Activated T-cell treated with anti-CD3 and anti-CD28 coated beads, Interleukin-2, amount 50 U/mL, for 72 hours (primary cell): ENCODE data around the gene XPO1. TPM values are rescaled to one million over a fixed set of nuclear protein-coding genes. Genes with fewer than 3 reads are reported as not detected.
"Not testable (repeated sequence)": the region's sequence is repeated elsewhere in the genome, so short reads cannot be mapped to it uniquely, and the experiment has no call there.

Experiments used
- ATAC-seq, 2 donors: fragments of 150-1000 bp; cut with Tn5 transposase; replicated peaks in 1 of 2; 2 replicates each; pipeline ENCODE4 v1.10.0; 2021; ENCODE audit warnings: moderate library complexity in 2 of 2, mild to moderate bottlenecking in 1 of 2
- DNase-seq, 2 donors: peaks; one replicate each; pipeline ENCODE4 v3.0.0; 2021 to 2022; ENCODE audit warnings: mixed read lengths in 1 of 2
- H3K27ac Mint-ChIP-seq: one replicate; pipeline ENCODE4 v1.8.0; 2022; ENCODE audit warnings: mild to moderate bottlenecking, moderate library complexity, mixed read lengths
- H3K27me3 Mint-ChIP-seq: one replicate; pipeline ENCODE4 v1.8.0; 2022; ENCODE audit warnings: low read depth, mixed read lengths
- H3K36me3 Mint-ChIP-seq, 2 donors: one replicate each; pipeline ENCODE4 v1.8.0; 2022; ENCODE audit warnings: mixed read lengths in 2 of 2, mild to moderate bottlenecking in 1 of 2; ENCODE audit not compliant: insufficient read depth in 2 of 2
- H3K4me1 Mint-ChIP-seq: one replicate; pipeline ENCODE4 v1.8.0; 2022; ENCODE audit warnings: low read depth, mixed read lengths
- H3K4me3 Mint-ChIP-seq, 2 donors: one replicate each; pipeline ENCODE4 v1.8.0; 2022; ENCODE audit warnings: mild to moderate bottlenecking in 2 of 2, mixed read lengths in 2 of 2, moderate library complexity in 2 of 2
- H3K9me3 Mint-ChIP-seq, 2 donors: one replicate each; pipeline ENCODE4 v1.8.0; 2022; ENCODE audit warnings: mixed read lengths in 2 of 2
- total RNA-seq, 2 donors: library from RNA; stranded (reverse); gene quantifications; one replicate each; pipeline ENCODE4 v1.2.3, GENCODE V29; 2022

Gene XPO1
- total RNA-seq, 2 donors from 2014 or later = 130 to 161 TPM

DNA sequence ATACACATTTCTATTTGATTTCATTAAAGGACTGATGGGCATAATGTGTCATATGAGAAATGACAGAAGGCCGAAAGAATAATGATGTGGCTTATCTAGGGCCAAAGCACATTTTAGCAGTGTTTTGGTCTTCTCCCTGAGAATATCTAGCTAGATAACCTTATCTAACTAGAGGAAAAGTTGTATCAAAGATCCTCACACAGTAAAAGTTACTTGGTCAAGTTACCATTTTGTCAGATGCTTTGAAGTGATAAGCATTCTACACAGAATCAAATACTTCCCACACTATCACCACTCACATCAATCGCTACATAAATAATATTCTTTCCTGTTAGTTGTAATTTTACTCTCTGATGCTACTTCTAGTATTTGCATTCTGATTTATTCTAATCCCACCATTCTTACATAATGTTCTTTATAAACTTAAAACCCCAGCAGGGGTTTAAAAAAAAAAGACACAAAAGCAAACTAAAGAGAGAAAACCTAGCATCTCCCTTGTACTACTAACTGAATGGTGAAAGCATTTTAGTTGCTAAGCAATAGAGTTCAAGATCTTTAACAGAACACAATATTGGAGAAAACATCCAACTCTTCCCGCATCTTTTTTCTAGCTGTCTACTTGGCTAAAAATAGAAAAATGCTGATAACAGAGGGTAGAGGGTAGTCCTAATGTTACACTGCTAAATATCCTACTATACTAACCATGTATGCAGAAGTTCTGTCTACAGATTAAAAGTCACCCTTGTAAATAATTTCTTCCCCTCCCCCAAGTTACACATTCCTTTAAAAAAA, 8.0 kb downstream of the XPO1 start:
- H3K27me3 Mint-ChIP-seq = no peaks in the 10 kb centered on the region
- peaks cover 2 to 6% of the 10 kb centered on the region in 2 donors for H3K36me3 Mint-ChIP-seq

DNA sequence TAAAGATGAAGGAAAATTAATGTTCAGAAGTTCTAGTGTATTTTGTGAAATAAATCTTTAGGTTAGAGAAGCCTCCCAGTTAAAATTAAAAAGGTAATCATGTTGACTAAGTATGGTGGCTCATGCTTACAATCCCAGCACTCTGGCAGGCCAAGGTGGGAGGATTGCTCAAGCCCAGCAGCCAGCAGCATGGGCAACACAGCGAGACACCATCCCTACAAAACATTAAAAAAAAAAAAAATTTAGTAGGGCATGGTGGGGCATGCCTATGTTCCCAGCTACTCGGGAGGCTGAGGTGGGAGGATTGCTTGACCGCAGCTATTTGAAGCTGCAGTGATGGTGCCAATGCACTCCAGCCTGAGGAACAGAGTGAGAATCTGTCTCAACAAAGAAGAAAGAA, 17.9 kb downstream of the XPO1 start:
- Mint-ChIP-seq H3K36me3 (peaks cover 2 to 19% of the 10 kb centered on the region in 2 donors), H3K27ac (peak overlapping the region; percentile 79), H3K4me1 (peaks cover 14% of the 10 kb centered on the region), H3K4me3 (no peak overlapping the region), H3K27me3 (no peaks in the 10 kb centered on the region), H3K9me3 (no peaks in the 10 kb centered on the region)
- ATAC-seq (no peak), DNase-seq (no peak)

More for the DNA sequence above, 8.0 kb downstream of the XPO1 start:
- ATAC-seq (no peak), DNase-seq (no peak)
- Mint-ChIP-seq H3K27ac (peak overlapping the region; percentile 55), H3K4me3 (no peak overlapping the region), H3K9me3 (no peaks in the 10 kb centered on the region), H3K4me1 (peaks cover 60% of the 10 kb centered on the region)

DNA sequence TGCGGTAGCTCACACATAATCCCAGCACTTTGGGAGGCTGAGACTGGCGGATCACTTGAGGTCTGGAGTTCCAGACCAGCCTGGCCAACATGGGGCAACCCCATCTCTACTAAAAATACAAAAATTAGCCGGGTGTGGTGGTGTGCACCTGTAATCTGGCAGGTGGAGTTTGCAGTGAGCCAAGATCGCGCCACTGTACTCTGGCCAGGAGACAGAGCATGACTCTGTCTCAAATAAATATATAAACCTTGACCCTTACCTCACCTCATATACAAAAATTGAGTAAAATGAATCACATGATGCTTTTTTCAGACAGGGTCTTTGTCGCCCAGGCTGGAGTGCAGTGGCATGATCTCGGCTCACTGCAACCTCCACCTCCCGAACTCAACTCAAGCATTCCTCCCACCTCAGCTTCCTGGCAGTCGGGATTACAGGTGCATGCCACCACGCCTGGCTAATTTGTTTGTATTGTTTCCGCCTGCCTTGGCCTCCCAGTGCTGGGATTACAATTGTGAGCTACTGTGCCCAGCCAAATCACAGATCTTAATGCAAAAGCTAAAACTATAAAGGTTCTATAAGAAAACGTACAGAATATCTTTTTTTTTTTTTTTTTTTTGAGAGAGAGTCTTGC, 25.3 kb downstream of the XPO1 start:
- no peaks in the 10 kb centered on the region for H3K27me3 Mint-ChIP-seq
- no peaks in the 10 kb centered on the region for H3K9me3 Mint-ChIP-seq
- peaks cover 8% of the 10 kb centered on the region for H3K4me1 Mint-ChIP-seq
- peaks cover 1 to 18% of the 10 kb centered on the region in 2 donors for H3K36me3 Mint-ChIP-seq
- peak overlapping the region; percentile 42 for H3K27ac Mint-ChIP-seq
- no peak for DNase-seq
- no peak for ATAC-seq
- no peak overlapping the region for H3K4me3 Mint-ChIP-seq

DNA sequence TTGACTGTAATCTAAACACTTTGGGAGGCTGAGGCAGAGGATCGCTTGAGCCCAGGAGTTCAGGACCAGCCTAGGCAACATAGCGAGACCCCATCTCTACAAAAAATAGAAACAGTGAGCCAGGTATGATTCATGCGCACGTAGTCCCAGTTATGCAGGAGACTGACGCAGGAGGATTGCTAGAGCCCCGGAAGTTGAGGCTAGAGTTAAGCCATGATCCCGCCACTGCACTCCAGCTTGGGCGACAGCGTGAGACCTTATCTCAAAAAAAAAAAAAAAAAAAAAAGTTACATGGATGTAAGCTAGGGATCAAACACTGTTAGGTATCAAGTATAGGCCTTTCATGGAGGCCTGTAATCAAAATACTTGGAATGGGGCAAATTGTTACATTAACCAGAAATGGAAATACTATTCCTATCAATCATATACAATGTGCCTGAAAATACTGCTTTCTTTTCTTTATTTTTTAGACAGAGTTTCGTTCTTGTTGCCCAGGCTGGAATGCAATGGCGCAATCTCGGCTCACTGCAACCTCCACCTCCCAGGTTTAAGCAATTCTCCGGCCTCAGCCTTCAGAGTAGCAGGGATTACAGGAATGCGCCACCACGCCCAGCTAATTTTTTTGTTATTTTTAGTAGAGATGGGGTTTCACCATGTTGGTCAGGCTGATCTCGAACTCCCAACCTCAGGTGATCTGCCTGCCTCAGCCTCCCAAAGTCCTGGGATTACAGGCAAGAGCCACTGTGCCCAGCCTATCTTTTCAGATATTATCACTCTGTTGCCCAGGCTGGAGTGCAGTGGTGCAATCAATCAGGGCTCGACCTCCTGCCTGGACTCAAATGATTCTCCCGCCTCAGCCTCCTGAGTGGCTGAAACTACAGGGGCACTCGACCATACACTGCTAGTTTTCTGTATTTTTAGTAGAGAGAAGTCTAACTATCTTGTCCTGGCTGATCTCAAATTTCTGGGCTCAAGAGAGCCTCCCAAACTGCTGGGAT, 27.2 kb downstream of the XPO1 start:
- peaks cover 10% of the 10 kb centered on the region for H3K4me1 Mint-ChIP-seq
- ATAC-seq = no peak

DNA sequence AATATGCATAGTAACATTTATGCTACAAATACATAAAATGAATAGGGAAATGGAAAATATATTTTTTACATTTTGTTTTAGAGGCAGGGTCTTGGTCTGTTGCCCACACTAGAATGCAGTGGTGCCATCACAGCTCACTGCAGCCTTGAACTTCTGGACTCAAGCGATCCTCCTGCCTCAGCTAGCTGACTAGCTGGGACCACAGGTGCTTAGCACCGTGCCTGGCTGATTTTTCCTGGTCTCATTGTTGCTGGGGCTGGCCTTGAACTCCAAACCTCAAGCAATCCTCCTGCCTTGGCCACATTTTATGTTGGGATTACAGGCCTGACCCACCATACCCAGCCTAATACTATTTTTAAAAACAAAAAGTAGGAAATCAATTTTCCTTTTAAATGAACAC, 33.2 kb downstream of the XPO1 start:
- Mint-ChIP-seq H3K4me3 (no peak overlapping the region), H3K9me3 (no peaks in the 10 kb centered on the region), H3K4me1 (peaks cover 10% of the 10 kb centered on the region), H3K27me3 (no peaks in the 10 kb centered on the region), H3K27ac (no peak overlapping the region), H3K36me3 (peaks cover 0 to 18% of the 10 kb centered on the region in 2 donors)
- no peak for ATAC-seq
- DNase-seq = no peak

More for the DNA sequence above, 27.2 kb downstream of the XPO1 start:
- no peaks in the 10 kb centered on the region for H3K9me3 Mint-ChIP-seq
- DNase-seq = no peak
- no peaks in the 10 kb centered on the region for H3K27me3 Mint-ChIP-seq
- peaks cover 1 to 20% of the 10 kb centered on the region in 2 donors for H3K36me3 Mint-ChIP-seq
- H3K27ac Mint-ChIP-seq = no peak overlapping the region
- H3K4me3 Mint-ChIP-seq = no peak overlapping the region

DNA sequence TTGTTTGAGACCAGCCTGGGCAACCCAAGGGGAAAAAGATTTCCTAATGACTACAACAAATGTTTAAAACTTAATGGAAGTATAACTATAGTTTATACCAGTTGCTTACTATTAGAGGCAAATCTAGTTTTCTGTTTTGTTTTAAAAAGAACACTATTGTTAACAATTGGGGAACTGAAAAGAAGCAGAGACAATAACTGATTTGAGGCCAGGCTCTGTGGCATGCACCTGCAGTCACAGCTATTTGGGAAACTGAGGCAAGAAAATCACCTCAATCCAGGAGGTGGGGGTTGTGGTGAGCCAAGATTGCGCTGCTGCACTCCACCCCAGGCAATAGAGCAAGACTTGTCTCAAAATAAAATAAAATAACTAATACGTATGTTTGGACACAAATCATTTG, 39.1 kb downstream of the XPO1 start:
- ATAC-seq (no peak), DNase-seq (no peak)
- H3K4me1 Mint-ChIP-seq = peaks cover 13% of the 10 kb centered on the region
- H3K27ac Mint-ChIP-seq = no peak overlapping the region
- H3K36me3 Mint-ChIP-seq = peaks cover 3 to 25% of the 10 kb centered on the region in 2 donors
- H3K27me3 Mint-ChIP-seq = no peaks in the 10 kb centered on the region
- H3K4me3 Mint-ChIP-seq = no peak overlapping the region
- no peaks in the 10 kb centered on the region for H3K9me3 Mint-ChIP-seq

DNA sequence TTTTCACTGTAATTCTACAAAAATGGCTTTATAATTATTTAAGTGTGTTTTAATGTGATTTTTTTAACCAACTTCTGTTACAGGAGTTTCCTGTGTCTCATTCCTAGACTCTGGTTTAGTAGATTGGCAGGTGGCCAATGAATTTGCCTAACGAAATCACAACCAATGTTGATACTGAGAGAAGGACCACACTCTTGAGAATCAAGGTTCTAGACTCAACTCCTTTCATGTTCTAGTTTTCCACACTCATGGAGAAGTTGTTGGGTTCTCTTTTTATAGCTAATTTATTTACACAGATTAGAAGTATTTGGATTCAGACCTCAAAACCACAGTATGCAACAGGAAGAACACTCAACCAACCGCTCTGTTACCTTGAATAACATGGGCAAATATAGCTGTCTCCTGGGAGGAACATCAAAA, 44.6 kb downstream of the XPO1 start:
- H3K4me3 Mint-ChIP-seq = peak overlapping the region in 1 of 2 donors; percentile 67
- ATAC-seq = peak; percentile 51 to 78

DNA sequence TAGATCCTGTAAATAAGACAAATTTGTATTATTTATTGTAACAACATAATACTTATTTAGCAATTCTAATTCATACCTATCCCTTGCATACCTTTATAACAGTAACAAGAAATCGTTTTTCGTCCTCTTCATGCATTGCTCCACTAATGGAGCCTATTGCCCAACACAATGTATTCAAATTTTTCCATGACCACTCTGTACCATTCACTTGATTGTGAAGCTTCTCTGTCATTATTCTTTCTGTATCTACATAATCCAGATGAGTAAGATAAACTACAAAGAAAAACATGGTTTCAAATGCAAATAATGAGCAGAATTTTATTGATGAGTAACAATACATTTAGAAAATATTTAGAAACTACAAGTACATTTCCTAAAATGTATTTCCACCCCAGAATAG, 45.7 kb downstream of the XPO1 start:
- Mint-ChIP-seq H3K4me3 (no peak overlapping the region), H3K27me3 (no peaks in the 10 kb centered on the region), H3K27ac (peak overlapping the region; percentile 21), H3K36me3 (peaks cover 4 to 42% of the 10 kb centered on the region in 2 donors), H3K4me1 (peaks cover 20% of the 10 kb centered on the region), H3K9me3 (no peaks in the 10 kb centered on the region)
- no peak for DNase-seq
- no peak for ATAC-seq

More for the DNA sequence above, 44.6 kb downstream of the XPO1 start:
- Mint-ChIP-seq H3K4me1 (peaks cover 20% of the 10 kb centered on the region), H3K27me3 (no peaks in the 10 kb centered on the region), H3K36me3 (peaks cover 3 to 34% of the 10 kb centered on the region in 2 donors), H3K9me3 (no peaks in the 10 kb centered on the region), H3K27ac (peak overlapping the region; percentile 97)
- DNase-seq = peak in 1 of 2 donors; percentile 47

DNA sequence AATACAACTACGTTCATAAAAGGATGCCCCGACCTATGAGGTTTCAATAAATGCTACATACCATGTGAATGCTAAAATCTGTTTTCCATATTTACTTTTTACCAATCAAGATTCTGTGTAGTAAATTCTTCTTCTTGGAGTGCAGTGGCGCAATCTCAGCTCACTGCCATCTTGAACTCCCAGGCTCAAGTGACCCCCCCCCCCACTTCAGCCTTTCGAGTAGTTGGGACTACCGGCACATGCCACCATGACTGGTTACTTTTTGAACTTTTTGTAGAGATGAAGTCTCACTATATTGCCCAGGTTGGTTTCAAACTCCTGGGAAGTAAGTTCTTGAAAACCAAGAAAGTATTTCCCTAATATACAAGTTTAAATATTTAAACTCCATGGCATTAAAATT, 52.9 kb downstream of the XPO1 start:
- Mint-ChIP-seq H3K36me3 (peaks cover 3 to 48% of the 10 kb centered on the region in 2 donors), H3K9me3 (no peaks in the 10 kb centered on the region), H3K27ac (peak overlapping the region; percentile 38), H3K27me3 (no peaks in the 10 kb centered on the region), H3K4me1 (no peaks in the 10 kb centered on the region), H3K4me3 (no peak overlapping the region)
- DNase-seq (no peak), ATAC-seq (no peak)

DNA sequence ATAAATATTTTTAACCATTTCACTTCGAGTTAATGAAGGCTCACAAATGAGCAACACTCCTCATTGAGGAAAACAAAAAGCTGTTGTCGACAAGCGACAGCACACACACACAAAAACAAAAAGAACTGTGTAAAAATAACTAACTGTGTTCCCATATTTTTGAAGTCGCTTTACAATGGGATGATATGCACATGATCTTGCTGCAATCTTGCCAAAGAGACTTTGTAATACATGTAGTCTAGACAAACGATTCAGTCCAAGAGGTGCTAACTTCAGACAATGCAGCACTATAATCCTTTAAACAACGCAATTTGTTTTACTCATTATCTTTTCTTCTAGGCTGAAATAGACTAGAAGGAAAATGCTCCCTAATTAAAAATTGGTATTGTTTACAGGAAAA, 60.1 kb downstream of the XPO1 start:
- no peaks in the 10 kb centered on the region for H3K9me3 Mint-ChIP-seq
- ATAC-seq (no peak), DNase-seq (no peak)
- H3K4me3 Mint-ChIP-seq = no peak overlapping the region
- H3K27me3 Mint-ChIP-seq = no peaks in the 10 kb centered on the region
- H3K36me3 Mint-ChIP-seq = peaks cover 0 to 28% of the 10 kb centered on the region in 2 donors
- no peaks in the 10 kb centered on the region for H3K4me1 Mint-ChIP-seq
- no peak overlapping the region for H3K27ac Mint-ChIP-seq

DNA sequence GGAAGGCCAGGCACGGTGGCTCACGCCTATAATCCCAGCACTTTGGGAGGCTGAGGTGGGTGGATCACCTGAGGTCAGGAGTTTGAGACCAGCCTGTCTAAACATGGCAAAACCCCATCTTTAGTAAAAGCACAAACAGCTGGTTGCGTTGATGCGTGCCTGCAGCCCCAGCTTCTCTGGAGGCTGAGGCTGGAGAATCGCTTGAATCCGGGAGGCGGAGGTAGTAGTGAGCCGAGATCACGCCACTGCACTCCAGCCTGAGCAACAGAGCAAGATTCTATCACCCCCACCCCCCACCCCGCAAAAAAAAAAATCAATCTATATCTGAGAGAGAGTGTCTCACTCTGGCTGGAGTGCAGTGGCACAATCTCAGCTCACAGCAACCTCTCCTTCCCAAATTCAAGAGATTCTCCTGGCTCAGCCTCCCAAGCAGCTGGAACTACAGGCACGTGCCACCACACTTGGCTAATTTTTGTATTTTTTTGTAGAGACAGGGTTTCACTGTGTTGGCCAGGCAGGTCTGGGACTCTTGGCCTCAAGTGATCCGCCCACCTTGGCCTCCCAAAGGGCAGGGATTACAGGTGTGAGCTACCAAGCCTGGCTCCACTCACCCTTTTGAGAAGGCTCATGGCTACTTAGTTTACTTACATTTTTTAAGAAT, 61.1 kb downstream of the XPO1 start:
- Mint-ChIP-seq H3K36me3 (peaks cover 1 to 21% of the 10 kb centered on the region in 2 donors), H3K27ac (peak overlapping the region; percentile 68)
- DNase-seq, ATAC-seq, H3K27me3 Mint-ChIP-seq, H3K9me3 Mint-ChIP-seq, H3K4me3 Mint-ChIP-seq, H3K4me1 Mint-ChIP-seq: not testable (repeated sequence)
